ENCODE data around the gene CD74. TPM values are rescaled to one million over a fixed set of nuclear protein-coding genes. Genes with fewer than 3 reads are reported as not detected.
"Not testable (repeated sequence)": the region's sequence is repeated elsewhere in the genome, so short reads cannot be mapped to it uniquely, and the experiment has no call there.

The CD74 gene
- total RNA-seq, 3 donors from 2014 or later (not counting 1 experiment from before 2014, with no cell fraction given) = 550 to 913 (median 748) TPM

GRCh38 chr5:150454492-150455229, 42.0 kb upstream of the CD74 start:
- Histone ChIP-seq H3K9me3 (ENCODE audit: control insufficient read depth, insufficient read depth, low read length) (no peaks in the 10 kb centered on the region), H3K4me1 (ENCODE audit: control insufficient read depth, insufficient read depth, low read length) (peaks cover 28% of the 10 kb centered on the region), H3K27me3 (ENCODE audit: control insufficient read depth, insufficient read depth, low read length) (no peaks in the 10 kb centered on the region), H3K27ac (ENCODE audit: low read length) (no peak overlapping the region), H3K36me3 (ENCODE audit: control insufficient read depth, insufficient read depth, low read length) (no peaks in the 10 kb centered on the region), H3K4me3 (ENCODE audit: low read length) (no peak overlapping the region)
- Mint-ChIP-seq H3K27me3 (ENCODE audit: low read depth in 2 of 2) (peaks cover 0 to 2% of the 10 kb centered on the region in 2 donors), H3K9me3 (no peaks in the 10 kb centered on the region), H3K27ac (no peak overlapping the region), H3K36me3 (no peaks in the 10 kb centered on the region), H3K4me1 (peaks cover 7 to 17% of the 10 kb centered on the region in 2 donors), H3K4me3 (no peak overlapping the region)
- intact Hi-C loops (cut with micrococcal nuclease) = loop anchor here (5.0 kb wide), 1 partner anchor 108 kb away; no protein-coding TSS in a partner anchor
- TF ChIP-seq, protein P1, sequence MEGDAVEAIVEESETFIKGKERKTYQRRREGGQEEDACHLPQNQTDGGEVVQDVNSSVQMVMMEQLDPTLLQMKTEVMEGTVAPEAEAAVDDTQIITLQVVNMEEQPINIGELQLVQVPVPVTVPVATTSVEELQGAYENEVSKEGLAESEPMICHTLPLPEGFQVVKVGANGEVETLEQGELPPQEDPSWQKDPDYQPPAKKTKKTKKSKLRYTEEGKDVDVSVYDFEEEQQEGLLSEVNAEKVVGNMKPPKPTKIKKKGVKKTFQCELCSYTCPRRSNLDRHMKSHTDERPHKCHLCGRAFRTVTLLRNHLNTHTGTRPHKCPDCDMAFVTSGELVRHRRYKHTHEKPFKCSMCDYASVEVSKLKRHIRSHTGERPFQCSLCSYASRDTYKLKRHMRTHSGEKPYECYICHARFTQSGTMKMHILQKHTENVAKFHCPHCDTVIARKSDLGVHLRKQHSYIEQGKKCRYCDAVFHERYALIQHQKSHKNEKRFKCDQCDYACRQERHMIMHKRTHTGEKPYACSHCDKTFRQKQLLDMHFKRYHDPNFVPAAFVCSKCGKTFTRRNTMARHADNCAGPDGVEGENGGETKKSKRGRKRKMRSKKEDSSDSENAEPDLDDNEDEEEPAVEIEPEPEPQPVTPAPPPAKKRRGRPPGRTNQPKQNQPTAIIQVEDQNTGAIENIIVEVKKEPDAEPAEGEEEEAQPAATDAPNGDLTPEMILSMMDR (IDR thresholded peaks at IDR 0.05) = no peak
- 80% methylated on average over 7 of the region's 9 CpGs for WGBS (ENCODE audit: insufficient coverage)
- no peak for ATAC-seq
- no peak for DNase-seq

DNA sequence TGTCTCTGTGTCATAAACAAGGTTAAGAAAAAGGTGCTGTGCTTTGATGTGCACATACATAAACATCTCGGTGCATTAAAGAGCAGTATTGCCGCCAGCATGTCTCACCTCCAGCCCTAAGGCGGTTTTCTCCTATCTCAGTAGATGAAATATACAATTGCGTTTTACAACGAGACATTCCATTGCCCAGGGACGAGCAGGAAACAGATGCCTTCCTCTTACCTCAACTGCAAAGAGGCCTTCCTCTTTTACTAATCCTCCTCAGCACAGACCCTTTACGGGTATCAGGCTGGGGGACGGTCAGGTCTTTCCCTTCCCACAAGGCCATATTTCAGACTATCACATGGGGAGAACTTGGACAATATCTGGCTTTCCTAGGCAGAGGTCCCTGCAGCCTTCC, 41.3 kb upstream of the CD74 start:
- 34% methylated on average over 5 of the region's 8 CpGs for WGBS (ENCODE audit: insufficient coverage)
- H3K36me3 ChIP-seq (ENCODE audit: control insufficient read depth, insufficient read depth, low read length); H3K4me3 Mint-ChIP-seq; H3K4me3 ChIP-seq (ENCODE audit: low read length); ATAC-seq; H3K27ac Mint-ChIP-seq; H3K27ac ChIP-seq (ENCODE audit: low read length); DNase-seq; H3K27me3 ChIP-seq (ENCODE audit: control insufficient read depth, insufficient read depth, low read length); H3K9me3 Mint-ChIP-seq; intact Hi-C loops (cut with micrococcal nuclease); H3K36me3 Mint-ChIP-seq; H3K9me3 ChIP-seq (ENCODE audit: control insufficient read depth, insufficient read depth, low read length); H3K27me3 Mint-ChIP-seq (ENCODE audit: low read depth in 2 of 2): not testable (repeated sequence)
- peaks cover 25% of the 10 kb centered on the region for H3K4me1 ChIP-seq (ENCODE audit: control insufficient read depth, insufficient read depth, low read length)
- peaks cover 9 to 11% of the 10 kb centered on the region in 2 donors for H3K4me1 Mint-ChIP-seq

DNA sequence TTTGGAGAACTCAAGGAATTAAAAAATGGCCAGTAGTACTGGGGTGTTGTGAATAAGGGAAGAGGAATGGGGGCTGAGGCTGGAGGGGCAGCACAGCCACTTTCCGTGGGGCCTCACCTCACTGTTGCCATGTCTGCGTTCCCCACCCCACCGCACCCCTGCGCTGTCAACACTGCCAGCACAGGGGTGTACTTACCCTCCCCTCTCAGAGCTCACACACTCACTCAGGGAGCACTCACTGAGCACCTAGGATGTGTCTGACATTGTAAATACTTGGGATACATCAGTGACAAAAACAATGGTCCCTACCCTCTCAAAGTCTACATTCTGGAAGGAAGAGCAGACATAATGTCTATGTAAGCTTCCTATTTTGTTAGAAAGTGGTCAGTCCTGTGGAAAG, 40.2 kb upstream of the CD74 start:
- WGBS (ENCODE audit: insufficient coverage) = 94% methylated on average over 4 of the region's 4 CpGs
- intact Hi-C loops (cut with micrococcal nuclease) = no loop called here
- no peak for ATAC-seq
- H3K36me3 Mint-ChIP-seq = no peaks in the 10 kb centered on the region
- H3K4me1 Mint-ChIP-seq = peaks cover 19% of the 10 kb centered on the region in 2 donors
- no peaks in the 10 kb centered on the region for H3K27me3 ChIP-seq (ENCODE audit: control insufficient read depth, insufficient read depth, low read length)
- H3K4me3 ChIP-seq (ENCODE audit: low read length) = no peak overlapping the region
- H3K27ac Mint-ChIP-seq = no peak overlapping the region
- no peaks in the 10 kb centered on the region for H3K9me3 Mint-ChIP-seq
- no peak overlapping the region for H3K4me3 Mint-ChIP-seq
- DNase-seq = no peak
- peaks cover 26% of the 10 kb centered on the region for H3K4me1 ChIP-seq (ENCODE audit: control insufficient read depth, insufficient read depth, low read length)
- TF ChIP-seq, protein P1 (IDR thresholded peaks at IDR 0.05) = no peak
- no peaks in the 10 kb centered on the region for H3K36me3 ChIP-seq (ENCODE audit: control insufficient read depth, insufficient read depth, low read length)
- H3K27ac ChIP-seq (ENCODE audit: low read length) = no peak overlapping the region
- peaks cover 0 to 2% of the 10 kb centered on the region in 2 donors for H3K27me3 Mint-ChIP-seq (ENCODE audit: low read depth in 2 of 2)
- no peaks in the 10 kb centered on the region for H3K9me3 ChIP-seq (ENCODE audit: control insufficient read depth, insufficient read depth, low read length)

DNA sequence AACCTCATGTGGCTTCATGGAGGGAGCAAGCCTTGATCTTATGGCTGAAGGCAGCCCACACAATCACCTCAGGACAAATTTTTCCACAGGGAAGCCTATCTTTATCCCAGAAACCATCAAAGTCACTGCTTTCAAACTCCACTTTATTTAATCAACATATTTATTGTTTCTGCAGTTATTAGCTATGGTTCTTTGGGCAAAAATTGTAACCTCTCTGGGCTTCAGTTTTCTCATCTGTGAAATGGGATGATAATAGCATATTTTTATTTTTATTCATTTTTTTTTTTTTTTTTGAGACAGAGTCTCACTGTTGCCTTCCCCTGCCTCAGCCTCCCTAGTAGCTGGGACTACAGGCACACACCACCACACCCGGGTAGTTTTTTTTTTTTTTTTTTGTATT, 38.9 kb upstream of the CD74 start:
- H3K36me3 ChIP-seq (ENCODE audit: control insufficient read depth, insufficient read depth, low read length) = peaks cover 11% of the 10 kb centered on the region
- Mint-ChIP-seq H3K27me3 (ENCODE audit: low read depth in 2 of 2) (peaks cover 0 to 2% of the 10 kb centered on the region in 2 donors), H3K27ac (no peak overlapping the region), H3K9me3 (no peaks in the 10 kb centered on the region), H3K4me1 (peaks cover 25 to 33% of the 10 kb centered on the region in 2 donors), H3K36me3 (peaks cover 1% of the 10 kb centered on the region), H3K4me3 (no peak overlapping the region)
- no peaks in the 10 kb centered on the region for H3K9me3 ChIP-seq (ENCODE audit: control insufficient read depth, insufficient read depth, low read length)
- no CpG with 5 or more reads among the region's 1 CpG for WGBS (ENCODE audit: insufficient coverage)
- H3K4me3 ChIP-seq (ENCODE audit: low read length) = no peak overlapping the region
- no peak overlapping the region for H3K27ac ChIP-seq (ENCODE audit: low read length)
- intact Hi-C loops (cut with micrococcal nuclease) = no loop called here
- TF ChIP-seq, protein P1 (IDR thresholded peaks at IDR 0.05) = no peak
- no peak for DNase-seq
- H3K27me3 ChIP-seq (ENCODE audit: control insufficient read depth, insufficient read depth, low read length) = no peaks in the 10 kb centered on the region
- no peak for ATAC-seq
- peaks cover 22% of the 10 kb centered on the region for H3K4me1 ChIP-seq (ENCODE audit: control insufficient read depth, insufficient read depth, low read length)
